ENCODE data around the gene PITPNC1.
A peak's percentile ranks its signal among the peaks of the same experiment; 100 is the strongest.

The PITPNC1 gene

DNA sequence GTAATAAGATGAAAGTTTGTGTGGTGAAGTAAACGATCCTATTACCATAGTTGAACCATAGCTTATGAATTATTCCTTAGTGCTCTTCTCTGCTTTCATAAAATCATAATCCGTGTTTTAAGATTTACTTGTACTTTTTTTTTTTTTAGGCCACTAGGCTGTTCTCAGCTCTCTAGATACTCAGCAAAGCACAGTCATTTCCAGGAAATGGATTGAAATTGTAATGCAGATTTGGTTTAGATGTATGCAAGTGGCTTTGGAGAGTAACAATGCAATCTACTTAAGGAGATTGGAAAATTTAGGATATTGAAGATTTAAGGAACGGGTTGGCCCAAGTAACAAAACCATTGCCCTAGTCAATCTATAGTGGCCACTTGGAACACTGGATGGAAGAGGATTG lies 125.1 kb downstream of the PITPNC1 start:
- no peak for DNase-seq (ENCODE audit: low read depth)
- no peak overlapping the region for H3K4me3 ChIP-seq (ENCODE audit: low read depth, low read length)
- TF ChIP-seq, protein P1, sequence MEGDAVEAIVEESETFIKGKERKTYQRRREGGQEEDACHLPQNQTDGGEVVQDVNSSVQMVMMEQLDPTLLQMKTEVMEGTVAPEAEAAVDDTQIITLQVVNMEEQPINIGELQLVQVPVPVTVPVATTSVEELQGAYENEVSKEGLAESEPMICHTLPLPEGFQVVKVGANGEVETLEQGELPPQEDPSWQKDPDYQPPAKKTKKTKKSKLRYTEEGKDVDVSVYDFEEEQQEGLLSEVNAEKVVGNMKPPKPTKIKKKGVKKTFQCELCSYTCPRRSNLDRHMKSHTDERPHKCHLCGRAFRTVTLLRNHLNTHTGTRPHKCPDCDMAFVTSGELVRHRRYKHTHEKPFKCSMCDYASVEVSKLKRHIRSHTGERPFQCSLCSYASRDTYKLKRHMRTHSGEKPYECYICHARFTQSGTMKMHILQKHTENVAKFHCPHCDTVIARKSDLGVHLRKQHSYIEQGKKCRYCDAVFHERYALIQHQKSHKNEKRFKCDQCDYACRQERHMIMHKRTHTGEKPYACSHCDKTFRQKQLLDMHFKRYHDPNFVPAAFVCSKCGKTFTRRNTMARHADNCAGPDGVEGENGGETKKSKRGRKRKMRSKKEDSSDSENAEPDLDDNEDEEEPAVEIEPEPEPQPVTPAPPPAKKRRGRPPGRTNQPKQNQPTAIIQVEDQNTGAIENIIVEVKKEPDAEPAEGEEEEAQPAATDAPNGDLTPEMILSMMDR (conservative IDR thresholded peaks at IDR 0.05; ENCODE audit: low read depth, low read length) = no peak

DNA sequence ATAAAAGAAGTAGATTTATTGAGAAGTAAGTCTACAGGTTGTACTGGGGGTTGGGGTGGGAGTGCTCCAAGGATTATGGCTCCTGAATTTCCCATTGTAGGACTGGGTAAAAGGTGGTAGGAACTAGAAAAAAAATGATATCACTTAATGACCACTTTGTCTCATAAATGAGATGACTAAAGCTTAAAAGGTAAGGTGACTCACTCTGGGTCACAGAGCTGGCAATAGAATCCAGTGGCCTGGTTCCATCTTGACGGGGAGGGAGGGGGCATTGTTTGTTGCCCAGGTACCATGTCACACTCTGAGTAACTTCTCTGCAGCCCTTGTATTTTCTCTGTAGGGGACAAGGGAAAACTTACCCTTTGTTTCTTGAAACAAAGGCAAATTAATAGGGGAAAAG lies 126.1 kb downstream of the PITPNC1 start:
- TF ChIP-seq, protein P1 (conservative IDR thresholded peaks at IDR 0.05; ENCODE audit: low read depth, low read length) = no peak
- no peak for DNase-seq (ENCODE audit: low read depth)

GRCh38 chr17:67503739-67504138 lies 126.7 kb downstream of the PITPNC1 start:
- no peak overlapping the region for H3K4me3 ChIP-seq (ENCODE audit: low read depth, low read length)
- no peak for DNase-seq (ENCODE audit: low read depth)
- TF ChIP-seq, protein P1 (conservative IDR thresholded peaks at IDR 0.05; ENCODE audit: low read depth, low read length) = no peak

More for the DNA sequence above, 126.1 kb downstream of the PITPNC1 start:
- H3K4me3 ChIP-seq (ENCODE audit: low read depth, low read length) = no peak overlapping the region

DNA sequence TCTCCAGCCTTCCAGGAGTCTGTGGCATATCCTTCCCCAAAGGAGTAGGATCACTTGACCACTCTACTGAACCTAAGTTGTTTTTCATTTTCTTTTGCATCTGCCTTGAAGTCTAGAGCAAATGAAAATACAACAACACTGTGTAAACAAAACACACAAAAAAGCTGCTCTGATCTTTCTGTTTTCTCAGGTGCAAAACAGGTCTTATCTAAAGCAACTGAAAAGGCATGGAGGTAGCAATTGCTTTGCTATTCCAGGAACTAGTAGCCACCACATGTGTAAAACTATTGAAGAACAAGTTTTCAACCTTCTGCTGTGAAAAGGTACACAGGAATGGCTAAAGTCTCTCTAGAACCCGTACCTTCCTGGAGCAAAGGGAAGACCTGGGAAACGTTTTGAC lies 127.1 kb downstream of the PITPNC1 start:
- TF ChIP-seq, protein P1 (conservative IDR thresholded peaks at IDR 0.05; ENCODE audit: low read depth, low read length) = no peak
- H3K4me3 ChIP-seq (ENCODE audit: low read depth, low read length) = no peak overlapping the region
- DNase-seq (ENCODE audit: low read depth) = no peak

DNA sequence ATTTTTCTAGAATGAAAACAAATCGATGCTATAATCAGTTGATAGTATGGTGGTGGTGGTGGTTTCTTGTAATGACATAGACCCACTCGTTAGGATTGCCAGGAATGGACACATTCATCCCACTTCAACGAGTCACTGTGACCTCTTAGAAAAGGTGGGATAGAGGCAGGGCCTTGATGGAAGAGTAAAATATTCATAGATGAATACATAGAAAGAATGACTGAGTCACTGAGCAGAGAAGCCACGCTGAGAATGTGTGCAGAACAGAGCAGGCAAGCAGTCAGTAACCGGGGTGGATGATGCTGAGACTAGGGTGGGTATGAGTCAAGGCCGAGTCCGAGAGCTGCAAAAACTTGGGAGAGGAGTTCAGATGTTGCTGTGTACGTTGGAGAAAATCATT lies 129.9 kb downstream of the PITPNC1 start:
- TF ChIP-seq, protein P1 (conservative IDR thresholded peaks at IDR 0.05; ENCODE audit: low read depth, low read length) = no peak
- no peak overlapping the region for H3K4me3 ChIP-seq (ENCODE audit: low read depth, low read length)
- peak; percentile 54 for DNase-seq (ENCODE audit: low read depth)

- TF ChIP-seq, protein P1 (conservative IDR thresholded peaks at IDR 0.05; ENCODE audit: low read depth, low read length) = no peak
- no peak overlapping the region for H3K4me3 ChIP-seq (ENCODE audit: low read depth, low read length)
- peak; percentile 23 for DNase-seq (ENCODE audit: low read depth)
These were observed 132.6 kb downstream of the PITPNC1 start for GRCh38 chr17:67509390-67510287.

DNA sequence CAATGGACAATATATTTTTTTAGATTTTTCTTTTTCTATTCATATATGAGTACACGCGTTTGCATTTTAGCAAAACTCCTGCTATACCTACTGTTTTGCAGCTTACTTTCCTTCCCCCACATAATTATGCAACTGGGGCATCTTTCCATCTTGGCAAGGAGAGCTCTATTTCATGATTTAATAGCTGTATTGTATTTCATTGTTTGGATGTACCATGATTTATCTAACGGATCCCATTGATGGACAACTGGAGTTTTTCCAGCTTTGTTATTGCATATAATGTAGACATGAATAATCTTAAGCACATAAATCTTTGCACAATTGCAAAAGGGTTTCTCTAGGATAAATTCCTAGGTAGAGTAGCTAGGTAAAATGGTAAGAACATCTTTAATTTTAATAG lies 133.9 kb downstream of the PITPNC1 start:
- TF ChIP-seq, protein P1 (conservative IDR thresholded peaks at IDR 0.05; ENCODE audit: low read depth, low read length) = no peak
- DNase-seq (ENCODE audit: low read depth) = no peak
- no peak overlapping the region for H3K4me3 ChIP-seq (ENCODE audit: low read depth, low read length)

All from choroid plexus epithelial cell (primary cell).